ENCODE data around the gene IL4I1.
A peak's percentile ranks its signal among the peaks of the same experiment; 100 is the strongest.

The IL4I1 gene

GRCh38 chr19:49904136-49904535, 7.4 kb upstream of the IL4I1 start:
- no peak for DNase-seq (ENCODE audit: extremely low read depth in 1 of 2, low read depth in 1 of 2)

- DNase-seq (ENCODE audit: extremely low read depth in 1 of 2, low read depth in 1 of 2) = peak in 1 of 2 donors; percentile 64
Observed at GRCh38 chr19:49895566-49896297, 955 bp downstream of the IL4I1 start.

- DNase-seq (ENCODE audit: extremely low read depth in 1 of 2, low read depth in 1 of 2) = peak in 1 of 2 donors; percentile 73
Observed at GRCh38 chr19:49894879-49895565, 1.7 kb downstream of the IL4I1 start.

GRCh38 chr19:49894011-49894664, 2.5 kb downstream of the IL4I1 start:
- DNase-seq (ENCODE audit: extremely low read depth in 1 of 2, low read depth in 1 of 2) = peak in 1 of 2 donors; percentile 37

GRCh38 chr19:49892716-49893115, 4.0 kb downstream of the IL4I1 start:
- DNase-seq (ENCODE audit: extremely low read depth in 1 of 2, low read depth in 1 of 2) = no peak

- no peak for DNase-seq (ENCODE audit: extremely low read depth in 1 of 2, low read depth in 1 of 2)
Observed at GRCh38 chr19:49891393-49891792, 5.3 kb downstream of the IL4I1 start.

GRCh38 chr19:49890349-49891311, 6.1 kb downstream of the IL4I1 start:
- DNase-seq (ENCODE audit: extremely low read depth in 1 of 2, low read depth in 1 of 2) = peak in 1 of 2 donors; percentile 47

- DNase-seq (ENCODE audit: extremely low read depth in 1 of 2, low read depth in 1 of 2) = peak; percentile 53 to 62
Observed at GRCh38 chr19:49889687-49890348, 6.9 kb downstream of the IL4I1 start.

- DNase-seq (ENCODE audit: extremely low read depth in 1 of 2, low read depth in 1 of 2) = no peak
Observed at GRCh38 chr19:49889038-49889686, 7.5 kb downstream of the IL4I1 start.

GRCh38 chr19:49888510-49888824, 8.2 kb downstream of the IL4I1 start:
- no peak for DNase-seq (ENCODE audit: extremely low read depth in 1 of 2, low read depth in 1 of 2)

GRCh38 chr19:49887665-49888509, 8.8 kb downstream of the IL4I1 start:
- no peak for DNase-seq (ENCODE audit: extremely low read depth in 1 of 2, low read depth in 1 of 2)

- no peak for DNase-seq (ENCODE audit: extremely low read depth in 1 of 2, low read depth in 1 of 2)
Observed at GRCh38 chr19:49887037-49887664, 9.5 kb downstream of the IL4I1 start.

- no peak for DNase-seq (ENCODE audit: extremely low read depth in 1 of 2, low read depth in 1 of 2)
Observed at GRCh38 chr19:49884760-49885159, 11.9 kb downstream of the IL4I1 start.

GRCh38 chr19:49884109-49884508, 12.6 kb downstream of the IL4I1 start:
- DNase-seq (ENCODE audit: extremely low read depth in 1 of 2, low read depth in 1 of 2) = no peak

GRCh38 chr19:49883094-49883493, 13.6 kb downstream of the IL4I1 start:
- no peak for DNase-seq (ENCODE audit: extremely low read depth in 1 of 2, low read depth in 1 of 2)

GRCh38 chr19:49882643-49883042, 14.0 kb downstream of the IL4I1 start:
- no peak for DNase-seq (ENCODE audit: extremely low read depth in 1 of 2, low read depth in 1 of 2)

GRCh38 chr19:49881672-49882394, 14.9 kb downstream of the IL4I1 start:
- DNase-seq (ENCODE audit: extremely low read depth in 1 of 2, low read depth in 1 of 2) = no peak

- DNase-seq (ENCODE audit: extremely low read depth in 1 of 2, low read depth in 1 of 2) = no peak
Observed at GRCh38 chr19:49881186-49881585, 15.5 kb downstream of the IL4I1 start.

All from stimulated activated CD8-positive, alpha-beta memory T cell treated with anti-CD3 and anti-CD28 coated beads, Interleukin-7, amount 100 ng/mL, for 48 hours (primary cell).